GM23248 (cell line): ENCODE measurements around the gene GOLPH3. TPM values are rescaled to one million over a fixed set of nuclear protein-coding genes. Genes with fewer than 3 reads are reported as not detected.
"Not testable (repeated sequence)": the region's sequence is repeated elsewhere in the genome, so short reads cannot be mapped to it uniquely, and the experiment has no call there.

Experiments
- DNase-seq: peaks from one replicate; pipeline ENCODE4 v3.0.0-alpha.2; 2015
- H2AFZ ChIP-seq: fragments of 200-600 bp; sonication (generic); 2 replicates; pipeline ENCODE4 v1.6.1; 2016; ENCODE audit warnings: antibody characterized with exemption
- H3F3A ChIP-seq: fragments of 200-600 bp; sonication (generic); 2 replicates; pipeline ENCODE4 v1.6.1; 2016; ENCODE audit warnings: mild to moderate bottlenecking, antibody characterized with exemption, mixed run types; ENCODE audit not compliant: insufficient read depth
- H3K27ac ChIP-seq: fragments of 200-600 bp; sonication (generic); 2 replicates; pipeline ENCODE4 v1.5.1; 2016; ENCODE audit warnings: mild to moderate bottlenecking
- H3K27me3 ChIP-seq: fragments of 200-600 bp; sonication (generic); replicated peaks from 2 replicates; pipeline ENCODE4 v1.6.1; 2016; ENCODE audit warnings: mild to moderate bottlenecking; ENCODE audit not compliant: insufficient read depth
- H3K36me3 ChIP-seq: fragments of 200-600 bp; sonication (generic); 2 replicates; pipeline ENCODE4 v1.6.1; 2016; ENCODE audit warnings: low read depth, mild to moderate bottlenecking
- H3K4me1 ChIP-seq: fragments of 200-600 bp; sonication (generic); 2 replicates; pipeline ENCODE4 v1.6.1; 2016; ENCODE audit warnings: mild to moderate bottlenecking; ENCODE audit not compliant: insufficient read depth
- H3K4me2 ChIP-seq: fragments of 200-600 bp; sonication (generic); one replicate; pipeline ENCODE4 v1.6.1; 2016; ENCODE audit warnings: mild to moderate bottlenecking; ENCODE audit not compliant: unreplicated experiment
- H3K4me3 ChIP-seq: fragments of 200-600 bp; sonication (generic); 2 replicates; pipeline ENCODE4 v1.5.1; 2016; ENCODE audit warnings: mild to moderate bottlenecking
- H3K79me2 ChIP-seq: fragments of 200-600 bp; sonication (generic); 2 replicates; pipeline ENCODE4 v1.6.1; 2016; ENCODE audit warnings: mild to moderate bottlenecking; ENCODE audit not compliant: insufficient read depth
- H3K9ac ChIP-seq: fragments of 200-600 bp; sonication (generic); 2 replicates; pipeline ENCODE4 v1.6.1; 2016; ENCODE audit warnings: mild to moderate bottlenecking
- H3K9me2 ChIP-seq: fragments of 200-600 bp; sonication (generic); 2 replicates; pipeline ENCODE4 v1.6.1; 2016; ENCODE audit warnings: mixed run types, mild to moderate bottlenecking, moderate library complexity; ENCODE audit not compliant: insufficient read depth
- H3K9me3 ChIP-seq: fragments of 200-600 bp; sonication (generic); one replicate; pipeline ENCODE4 v1.6.1; 2017; ENCODE audit warnings: low read depth
- H4K20me1 ChIP-seq: fragments of 200-600 bp; sonication (generic); 2 replicates; pipeline ENCODE4 v1.6.0; 2016; ENCODE audit not compliant: insufficient read depth
- EZH2 ChIP-seq: fragments of 200-600 bp; sonication (generic); IDR thresholded peaks from 2 replicates; pipeline ENCODE4 v1.6.1; 2018; ENCODE audit warnings: antibody characterized with exemption, mild to moderate bottlenecking; ENCODE audit not compliant: insufficient read depth, poor library complexity, severe bottlenecking
- EZH2phosphoT487 ChIP-seq: fragments of 200-600 bp; sonication (generic); IDR thresholded peaks from 2 replicates; pipeline ENCODE4 v1.6.1; 2018; ENCODE audit warnings: antibody characterized with exemption, moderate library complexity, mild to moderate bottlenecking, low read depth; ENCODE audit not compliant: insufficient read depth
- WGBS, 2 experiments: methylation state at CpG; one replicate each; pipeline ENCODE4 v1.1.6; 2015 to 2017; ENCODE audit warnings: low lambda C conversion rate in 2 of 2, low coverage in 1 of 2; ENCODE audit errors: missing lambda C conversion rate in 2 of 2; 5-methylcytosine and 5-hydroxymethylcytosine counted together
- in situ Hi-C: fragments of 300-500 bp; cut with MboI; formaldehyde crosslinking; loops from 2 replicates; pipeline ENCODE4 v1.15.0; 2020
- polyA plus RNA-seq: library from polyadenylated mRNA; unstranded; fragments of >200 nt; fragmentation: Nextera tagmentation; extraction: Ambion mirVana; gene quantifications from 2 replicates; pipeline ENCODE4 v1.2.1, GENCODE V29; 2016
- total RNA-seq: library from RNA; depleted of rRNA; stranded (reverse); fragments of >200 nt; shearing (Covaris generic); gene quantifications from 2 replicates; pipeline ENCODE4 v1.2.3, GENCODE V29; 2014

Gene GOLPH3
- total and polyA plus RNA-seq, 2 experiments from 2014 or later = 102 to 120 TPM

DNA sequence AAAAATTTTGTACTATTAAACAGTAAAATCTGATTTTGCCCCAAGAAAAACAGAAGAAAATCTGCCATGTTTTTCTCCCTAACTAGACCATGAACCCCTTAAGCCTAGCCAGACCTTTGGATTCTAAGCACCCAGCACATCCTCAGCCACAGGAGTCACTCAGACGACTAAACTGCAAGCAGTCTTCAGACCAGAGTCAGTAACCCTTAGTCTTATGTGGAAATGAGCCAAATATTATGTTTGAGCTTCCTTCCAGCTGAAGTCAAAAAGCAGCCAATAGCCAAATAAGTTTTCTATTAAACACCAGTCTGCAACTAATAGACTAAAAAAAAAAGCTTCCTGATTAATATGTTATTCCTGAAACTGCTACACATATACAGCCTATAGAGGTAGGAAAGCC, 47.4 kb downstream of the GOLPH3 start:
- Histone ChIP-seq H3K4me1 (no peaks in the 10 kb centered on the region), H3K9me3 (no peaks in the 10 kb centered on the region), H3K4me3 (no peak overlapping the region), H3K79me2 (peaks cover 100% of the 10 kb centered on the region), H3K4me2 (no peak overlapping the region), H3K9me2 (no peaks in the 10 kb centered on the region), H3K36me3 (peaks cover 31% of the 10 kb centered on the region), H3K9ac (no peak overlapping the region), H3K27me3 (no peaks in the 10 kb centered on the region), H4K20me1 (0 out of 2 replicates have a peak, but pooled peaks cover 8% of the 10 kb centered on the region), H3K27ac (no peak overlapping the region), H3F3A (0 out of 2 replicates have a peak, but pooled peaks cover 9% of the 10 kb centered on the region), H2AFZ (no peak overlapping the region)
- in situ Hi-C loops = no loop called here
- TF ChIP-seq EZH2 (no peak), EZH2phosphoT487 (no peak)
- DNase-seq = no peak
- 30 to 41% methylated on average over 1 of the region's 1 CpG for WGBS, 2 experiments

DNA sequence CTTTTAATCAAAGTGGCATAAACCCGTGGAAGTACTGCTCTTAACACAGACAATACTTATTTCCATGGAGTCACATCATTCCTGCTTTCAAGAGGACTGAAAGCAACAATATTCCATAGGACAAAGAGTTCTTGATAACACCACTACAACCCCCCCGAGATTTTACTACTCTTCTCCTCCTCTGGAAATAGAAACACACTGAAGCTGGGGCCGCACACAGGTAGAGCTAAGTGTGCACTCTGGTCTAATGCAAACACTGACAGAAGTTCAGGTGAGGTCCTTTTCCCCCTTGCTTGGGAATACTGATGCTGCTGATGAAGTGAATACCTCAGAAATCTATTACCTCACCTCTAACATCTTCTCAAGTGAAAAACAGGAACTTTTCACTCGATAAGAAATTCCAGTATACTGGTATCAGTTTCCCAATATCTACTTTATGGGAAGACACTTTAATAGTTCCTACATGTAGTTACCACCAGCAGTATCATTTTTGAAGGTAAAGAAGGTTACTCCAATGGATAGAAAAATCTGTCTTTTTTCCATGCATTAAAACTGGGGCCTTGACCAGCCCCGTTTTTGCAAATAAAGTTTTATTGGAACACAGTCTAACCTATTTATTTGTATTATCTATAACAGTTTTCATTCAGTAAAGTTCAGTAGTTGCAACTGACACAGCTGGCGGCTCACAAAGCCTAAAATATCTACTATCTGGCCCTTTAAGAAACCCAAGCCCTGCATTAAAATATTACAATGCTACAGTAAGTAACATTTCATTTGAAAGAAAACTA, 50.0 kb downstream of the GOLPH3 start:
- Histone ChIP-seq H3K27ac (no peak overlapping the region), H3K4me3 (no peak overlapping the region), H3K27me3 (no peaks in the 10 kb centered on the region), H2AFZ (no peak overlapping the region), H4K20me1 (no peaks in the 10 kb centered on the region), H3K9ac (no peak overlapping the region), H3K9me3 (no peaks in the 10 kb centered on the region), H3F3A (peaks cover 7% of the 10 kb centered on the region; the same call in 1 of the 2 replicates), H3K9me2 (no peaks in the 10 kb centered on the region), H3K4me1 (no peaks in the 10 kb centered on the region), H3K79me2 (peaks cover 100% of the 10 kb centered on the region), H3K36me3 (peaks cover 47% of the 10 kb centered on the region), H3K4me2 (no peak overlapping the region)
- WGBS, 2 experiments = 90 to 94% methylated on average over 6 of the region's 6 CpGs
- DNase-seq = no peak
- no peak for TF ChIP-seq EZH2
- no peak for TF ChIP-seq EZH2phosphoT487
- in situ Hi-C loops = no loop called here

DNA sequence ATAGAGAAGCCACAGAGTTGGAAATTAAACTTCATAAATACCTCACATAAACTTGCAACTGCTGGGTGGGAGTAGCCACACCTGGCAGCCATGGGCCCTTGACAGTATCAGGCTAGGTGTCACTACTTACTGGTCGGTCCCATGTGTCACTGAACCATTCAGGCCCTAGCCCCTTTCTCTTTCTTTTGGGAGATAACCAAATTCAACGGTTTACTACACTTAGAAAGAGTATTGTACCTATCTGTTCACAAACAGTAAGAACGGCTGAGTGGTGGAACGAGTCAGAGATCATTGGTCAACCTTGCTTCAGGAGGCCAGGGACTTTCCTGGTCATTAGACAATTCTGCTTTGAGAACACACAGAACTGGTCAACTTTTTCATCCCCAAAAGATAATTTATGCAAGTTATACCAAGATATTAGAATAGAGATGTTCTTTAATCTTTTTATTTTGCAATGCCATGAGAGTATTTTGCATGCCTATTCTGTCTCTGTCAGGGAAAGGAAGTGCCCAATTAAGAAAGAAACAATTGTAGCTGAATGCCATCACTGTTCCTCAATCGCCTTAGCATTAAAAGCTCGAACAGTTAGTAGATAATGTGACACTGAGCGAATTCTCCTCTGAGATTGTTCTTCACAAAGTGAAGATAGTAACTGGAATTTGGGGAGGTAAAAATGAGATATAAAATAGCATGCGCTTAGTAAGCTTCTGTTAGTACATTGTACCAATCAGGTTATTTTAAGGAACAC, 50.9 kb downstream of the GOLPH3 start:
- WGBS, 2 experiments = 98% methylated on average over 8 of the region's 8 CpGs
- H3K9ac ChIP-seq = no peak overlapping the region
- TF ChIP-seq EZH2phosphoT487 = no peak
- TF ChIP-seq EZH2 = no peak
- no peak overlapping the region for H3K4me3 ChIP-seq
- DNase-seq = no peak
- no peak overlapping the region for H3K27ac ChIP-seq
- H3K9me3 ChIP-seq = no peaks in the 10 kb centered on the region
- no peaks in the 10 kb centered on the region for H3K27me3 ChIP-seq
- peaks cover 47% of the 10 kb centered on the region for H3K36me3 ChIP-seq
- H3K4me1 ChIP-seq = no peaks in the 10 kb centered on the region
- H3K4me2 ChIP-seq = no peak overlapping the region
- peaks cover 100% of the 10 kb centered on the region for H3K79me2 ChIP-seq
- no peaks in the 10 kb centered on the region for H3K9me2 ChIP-seq
- peaks cover 8% of the 10 kb centered on the region for H3F3A ChIP-seq
- in situ Hi-C loops = no loop called here
- no peak overlapping the region for H2AFZ ChIP-seq
- no peaks in the 10 kb centered on the region for H4K20me1 ChIP-seq

DNA sequence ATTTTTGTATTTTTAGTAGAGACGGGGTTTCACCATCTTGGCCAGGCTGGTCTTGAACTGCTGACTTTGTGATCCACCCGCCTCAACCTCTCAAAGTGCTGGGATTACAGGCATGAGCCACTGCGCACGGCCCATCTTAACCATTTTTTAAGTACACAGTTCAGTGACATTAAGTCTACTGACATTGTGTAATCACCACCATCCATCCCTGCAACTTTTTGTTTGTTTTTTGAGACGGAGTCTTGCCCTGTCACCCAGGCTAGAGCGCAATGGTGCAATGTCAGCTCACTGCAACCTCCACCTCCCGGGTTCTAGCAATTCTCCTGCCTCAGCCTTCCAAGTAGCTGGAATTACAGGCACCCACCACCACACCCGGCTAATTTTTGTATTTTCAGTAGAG, 55.2 kb downstream of the GOLPH3 start:
- in situ Hi-C loops, H3K4me3 ChIP-seq, H3K9ac ChIP-seq, H4K20me1 ChIP-seq, H3K9me2 ChIP-seq, H2AFZ ChIP-seq, DNase-seq, H3K27me3 ChIP-seq, H3K27ac ChIP-seq, H3K9me3 ChIP-seq, H3K4me2 ChIP-seq: not testable (repeated sequence)
- Histone ChIP-seq H3K79me2 (peaks cover 100% of the 10 kb centered on the region), H3F3A (peaks cover 33% of the 10 kb centered on the region), H3K4me1 (peaks cover 17% of the 10 kb centered on the region), H3K36me3 (peaks cover 20% of the 10 kb centered on the region)
- WGBS, 2 experiments = 93 to 98% methylated on average over 8 of the region's 8 CpGs
